C4-2B (cell line): ENCODE data around the gene BNC2.

Experiments
- CTCF ChIP-seq: fragments of 450-650 bp; conservative IDR thresholded peaks from 2 replicates; pipeline ENCODE4 v1.5.1; 2017; ENCODE audit warnings: mild to moderate bottlenecking
- ZFX ChIP-seq: fragments of 450-650 bp; IDR thresholded peaks from 2 replicates; pipeline ENCODE4 v1.6.1; 2017

DNA sequence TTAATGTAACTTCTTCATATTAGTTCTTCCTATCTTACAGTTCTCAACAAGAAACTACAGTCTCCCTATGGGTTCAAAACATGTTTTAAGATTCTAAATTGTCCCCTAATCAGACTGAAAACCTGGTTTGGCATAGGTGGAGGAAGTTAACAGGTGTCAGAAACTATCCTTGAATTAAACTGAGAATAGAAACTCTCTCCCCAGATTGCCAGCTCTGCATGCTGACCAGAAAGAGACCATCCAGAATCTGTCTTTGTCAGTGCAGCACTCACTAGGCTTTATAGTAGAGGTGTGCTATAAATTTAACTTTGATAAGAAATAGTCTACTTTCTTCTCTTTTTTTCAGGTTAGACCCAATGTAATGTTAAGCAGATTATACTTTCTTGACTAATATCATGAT lies 63.8 kb downstream of the BNC2 start:
- TF ChIP-seq CTCF (no peak), ZFX (no peak)
